Heart right ventricle (tissue), 16 donors: ENCODE measurements around the gene TTLL5. TPM values are rescaled to one million over a fixed set of nuclear protein-coding genes. Genes with fewer than 3 reads are reported as not detected.
"Not testable (repeated sequence)": the region's sequence is repeated elsewhere in the genome, so short reads cannot be mapped to it uniquely, and the experiment has no call there.

Experiments
- ATAC-seq, 8 donors: fragments of 200-7000 bp; cut with Tn5 transposase; one replicate each; pipeline ENCODE4 v1.9.1; 2020; ENCODE audit warnings: mild to moderate bottlenecking in 8 of 8, moderate library complexity in 8 of 8, moderate number of reproducible peaks in 1 of 8
- DNase-seq, 2 donors: peaks; one replicate each; pipeline ENCODE4 v3.0.0-alpha.2; 2020
- H3K27ac ChIP-seq, 10 donors: fragments of 200-600 bp; sonication (generic) in 2 of 10; one replicate each; pipeline versions ENCODE4 v1.5.0 to v1.8.0; 2020 to 2022; ENCODE audit warnings: mild to moderate bottlenecking in 3 of 10
- H3K27me3 ChIP-seq, 7 donors: fragments of 200-600 bp; one replicate each; pipeline ENCODE4 v1.8.0; 2021 to 2022; ENCODE audit warnings: mild to moderate bottlenecking in 2 of 7
- H3K36me3 ChIP-seq, 9 donors: fragments of 200-600 bp; sonication (generic) in 1 of 9; one replicate each; pipeline versions ENCODE4 v1.5.0 to v1.8.0; 2020 to 2022; ENCODE audit warnings: mild to moderate bottlenecking in 2 of 9
- H3K4me1 ChIP-seq, 9 donors: fragments of 200-600 bp; sonication (generic) in 1 of 9; one replicate each; pipeline versions ENCODE4 v1.5.0 to v1.8.0; 2020 to 2022; ENCODE audit warnings: mild to moderate bottlenecking in 4 of 9
- H3K4me3 ChIP-seq, 10 donors: fragments of 200-600 bp; sonication (generic) in 2 of 10; one replicate each; pipeline versions ENCODE4 v1.5.0 to v1.8.0; 2020 to 2022; ENCODE audit warnings: mild to moderate bottlenecking in 7 of 10, moderate library complexity in 2 of 10
- H3K9me3 ChIP-seq, 11 donors: fragments of 200-600 bp in 10 of 11; sonication (generic) in 2 of 11; one replicate each; pipeline versions ENCODE4 v1.5.0 to v1.8.0; 2013 to 2022; ENCODE audit warnings: mild to moderate bottlenecking in 2 of 11, control low read depth in 1 of 11, moderate library complexity in 1 of 11
- CTCF ChIP-seq, 9 donors: fragments of 200-600 bp; sonication (generic) in 2 of 9; IDR thresholded peaks; one replicate each; pipeline versions ENCODE4 v1.5.0 to v1.8.0; 2021 to 2022; ENCODE audit warnings: antibody characterized with exemption in 9 of 9, mild to moderate bottlenecking in 5 of 9, moderate library complexity in 1 of 9
- WGBS, 2 donors: extraction: QIAGEN DNeasy Blood & Tissue Kit; methylation state at CpG; one replicate each; pipeline ENCODE4 v1.1.7; 2013; ENCODE audit warnings: inconsistent platforms in 1 of 2; 5-methylcytosine and 5-hydroxymethylcytosine counted together
- intact Hi-C, 10 donors: fragments of 100-400 bp; cut with DNase I; formaldehyde crosslinking; loops; one replicate each; pipeline versions ENCODE4 v1.11.1 to v1.14.2; 2022
- polyA plus RNA-seq, 2 donors: library from polyadenylated mRNA; stranded (reverse); fragments of 200-250 nt; gene quantifications; one replicate each; pipeline ENCODE4 v1.2.3, GENCODE V29; 2013
- total RNA-seq, 10 donors: library from RNA; stranded (reverse); fragmentation: NEBNext Ultra II Directional in 3 of 10; extraction: Animal tissue kit (Norgen Biotek cat#: 25700) in 3 of 10; gene quantifications; one replicate each; pipeline versions ENCODE4 v1.2.1 to v1.2.4, GENCODE V29; 2021 to 2023
- donor health status: Arrhythmogenic right ventricular cardiomyopathy.
- donor health status: ischemic (EF 13 %, LVEDD 7.1; RV severe dilation, severe dysfunction).
- donor health status: healthy with polysubstance abuse.
- donor health status: DM: no; HTN: yes; CAD: no.
- donor health status: DM: no; HTN: no; CAD: no.
- donor health status: ischemic (EF 25% LVEDD 6.9; RV normal size, moderate dysfunction).
- donor health status: ischemic (EF 25% LVEDD 5.7; RV mildly dilated, moderate dysfunction).
- donor health status: healthy.
- donor health status: DM: yes; HTN: yes; CAD: no.
- donor health status: Ischemic cardiomyopathy.
- donor health status: ischemic (EF 35%, LVEDD 5.7; RV mildly dilated, moderate dysfunction).
- donor health status: nonischemic (EF 11% LVEDD 7.7; RV severe dilation, severe dysfunction).
- donor health status: DM: yes; HTN: yes; CAD: no.
- donor health status: PGD.
- donor health status: ischemic (EF 29% LVEDD 5.4; RV normal size, mild dysfunction).
- donor health status: nonischemic (EF 23%, LVEDD 6.1; RV moderate dilation, normal function).

The TTLL5 gene
- total and polyA plus RNA-seq, 12 donors: 5.6 to 24.7 (median 17.6) TPM

GRCh38 chr14:75917946-75918335 is 256.9 kb downstream of the TTLL5 start:
- 78 to 82% methylated on average over 1 of the region's 1 CpG for WGBS, 2 donors
- Histone ChIP-seq H3K4me1 (no peaks in the 10 kb centered on the region), H3K27ac (no peak overlapping the region), H3K36me3 (no peaks in the 10 kb centered on the region), H3K27me3 (no peaks in the 10 kb centered on the region), H3K9me3 (peaks cover 0 to 17% (median 0%) of the 10 kb centered on the region in 11 donors), H3K4me3 (no peak overlapping the region)
- no peak for ATAC-seq
- no peak for TF ChIP-seq CTCF (IDR thresholded peaks at IDR 0.05)
- intact Hi-C loops: no loop called here
- no peak for DNase-seq

DNA sequence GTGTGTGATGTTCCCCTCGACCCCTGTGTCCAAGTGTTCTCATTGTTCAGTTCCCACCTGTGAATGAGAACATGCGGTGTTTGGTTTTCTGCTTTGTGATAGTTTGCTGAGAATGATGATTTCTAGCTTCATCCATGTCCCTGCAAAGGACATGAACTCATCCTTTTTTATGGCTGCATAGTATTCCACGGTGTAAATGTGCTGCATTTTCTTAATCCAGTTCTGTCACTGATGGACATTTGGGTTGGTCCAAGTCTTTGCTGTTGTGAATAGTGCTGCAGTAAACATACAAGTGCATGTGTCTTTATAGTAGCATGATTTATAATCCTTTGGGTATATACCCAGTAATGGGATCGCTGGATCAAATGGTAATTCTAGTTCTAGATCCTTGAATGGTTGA is 259.4 kb downstream of the TTLL5 start:
- H3K36me3 ChIP-seq, intact Hi-C loops, ATAC-seq, H3K27ac ChIP-seq, H3K4me1 ChIP-seq, DNase-seq, H3K4me3 ChIP-seq, H3K27me3 ChIP-seq: not testable (repeated sequence)
- peaks cover 0 to 17% (median 0%) of the 10 kb centered on the region in 11 donors for H3K9me3 ChIP-seq
- 97 to 98% methylated on average over 4 of the region's 4 CpGs for WGBS, 2 donors

- H3K9me3 ChIP-seq: peaks cover 0 to 12% (median 0%) of the 10 kb centered on the region in 11 donors
- H3K27ac ChIP-seq, H3K4me3 ChIP-seq, ATAC-seq, H3K36me3 ChIP-seq, intact Hi-C loops, DNase-seq, H3K4me1 ChIP-seq, H3K27me3 ChIP-seq: not testable (repeated sequence)
- 96 to 98% methylated on average over 23 to 46 of the region's 54 CpGs for WGBS, 2 donors
Measured at GRCh38 chr14:75925141-75925840, 264.2 kb downstream of the TTLL5 start.

DNA sequence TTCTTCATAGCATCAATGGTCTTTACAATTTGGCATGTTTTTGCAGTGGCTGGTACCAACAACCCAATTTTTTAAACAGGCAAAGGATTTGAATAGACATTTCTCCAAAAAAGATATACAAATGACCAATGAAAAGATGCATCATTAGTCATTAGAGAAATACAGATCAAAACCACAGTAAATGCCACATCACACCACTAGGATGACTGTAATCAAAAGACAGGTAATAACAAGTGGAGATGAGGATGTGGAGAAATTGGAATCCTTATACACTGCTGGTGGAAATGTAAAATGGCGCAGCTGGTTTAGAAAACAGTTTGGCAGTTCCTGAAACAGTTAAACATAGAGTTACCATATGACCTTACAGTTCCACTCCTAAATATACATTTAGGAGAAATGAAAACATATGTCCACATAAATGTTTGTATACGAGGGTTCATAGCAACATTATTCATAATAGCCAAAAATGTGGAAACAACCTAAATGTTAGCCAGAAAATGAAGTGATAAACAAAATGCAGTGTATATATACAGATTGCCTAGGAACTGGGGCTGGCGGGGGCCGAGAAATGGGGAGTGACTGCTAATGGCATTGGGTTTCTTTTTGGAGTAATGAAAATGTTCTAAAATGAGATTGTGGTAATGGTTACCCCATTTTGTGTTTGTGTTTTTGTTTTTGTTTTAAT is 265.5 kb downstream of the TTLL5 start:
- 96 to 97% methylated on average over 4 of the region's 4 CpGs for WGBS, 2 donors
- H3K27ac ChIP-seq: no peak overlapping the region
- H3K36me3 ChIP-seq: no peaks in the 10 kb centered on the region
- H3K9me3 ChIP-seq: no peaks in the 10 kb centered on the region
- ATAC-seq (no peak), DNase-seq (no peak)
- TF ChIP-seq CTCF (IDR thresholded peaks at IDR 0.05): no peak
- H3K4me1 ChIP-seq: peaks cover 0 to 9% (median 0%) of the 10 kb centered on the region in 9 donors
- no peak overlapping the region for H3K4me3 ChIP-seq
- no peaks in the 10 kb centered on the region for H3K27me3 ChIP-seq
- intact Hi-C loops: no loop called here

DNA sequence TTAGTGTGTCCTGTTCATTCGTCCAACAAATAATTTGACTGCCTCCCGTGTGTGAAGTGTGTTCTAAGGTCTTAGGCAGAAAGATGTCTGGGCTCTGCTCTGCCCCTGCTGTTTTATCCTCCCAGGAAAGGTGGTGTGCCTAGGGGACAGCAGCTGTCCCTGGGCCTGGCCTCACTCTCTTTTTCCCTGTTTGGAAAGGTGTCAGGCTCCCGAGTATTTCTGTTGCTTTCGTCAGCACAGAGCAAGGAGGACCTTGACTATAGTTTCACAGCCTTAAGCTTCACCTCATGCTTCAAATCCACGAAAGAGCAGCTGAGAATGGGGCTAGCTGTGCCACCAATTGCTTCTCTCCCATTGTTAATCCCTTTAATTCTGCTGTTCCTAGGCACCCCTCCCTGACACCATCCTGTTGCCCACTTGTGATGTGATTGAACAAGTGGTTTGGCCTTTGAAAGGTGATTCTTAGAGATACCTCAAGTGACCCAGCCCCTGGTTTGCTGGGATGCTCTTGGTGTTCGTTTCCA is 266.6 kb downstream of the TTLL5 start:
- DNase-seq (no peak), ATAC-seq (no peak)
- Histone ChIP-seq H3K27me3 (no peaks in the 10 kb centered on the region), H3K4me1 (peaks cover 0 to 9% (median 0%) of the 10 kb centered on the region in 9 donors), H3K9me3 (no peaks in the 10 kb centered on the region), H3K4me3 (no peak overlapping the region), H3K27ac (no peak overlapping the region), H3K36me3 (no peaks in the 10 kb centered on the region)
- no peak for TF ChIP-seq CTCF (IDR thresholded peaks at IDR 0.05)
- 76 to 82% methylated on average over 6 of the region's 6 CpGs for WGBS, 2 donors
- intact Hi-C loops: no loop called here
